GM18858 (cell line): ENCODE measurements around the gene CPED1.
"Not testable (repeated sequence)": the region's sequence is repeated elsewhere in the genome, so short reads cannot be mapped to it uniquely, and the experiment has no call there.

ENCODE experiments used
- ATAC-seq: cut with Tn5 transposase; IDR thresholded peaks from one replicate; pipeline ENCODE4 v1.9.1; 2021; ENCODE audit not compliant: unreplicated experiment

Gene CPED1

DNA sequence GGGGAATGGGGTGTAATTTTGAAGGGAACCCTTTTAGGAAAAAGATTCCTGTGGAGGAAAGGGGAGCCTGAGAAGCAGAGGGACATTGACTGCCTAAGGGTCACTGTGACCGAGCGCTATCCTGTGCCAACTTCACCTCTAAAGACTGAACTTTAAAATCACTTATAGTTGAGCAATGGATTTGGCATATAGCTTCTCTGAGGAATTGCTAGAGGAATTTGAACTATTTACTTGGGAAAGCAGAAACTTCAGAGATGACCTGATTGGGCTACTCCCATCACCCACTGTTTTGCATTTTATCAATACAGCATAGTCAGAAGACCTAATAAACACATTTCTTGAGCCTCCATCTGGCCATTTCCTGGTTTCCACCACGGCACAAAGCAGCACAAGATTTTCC lies 316.6 kb downstream of the CPED1 start:
- no peak for ATAC-seq

DNA sequence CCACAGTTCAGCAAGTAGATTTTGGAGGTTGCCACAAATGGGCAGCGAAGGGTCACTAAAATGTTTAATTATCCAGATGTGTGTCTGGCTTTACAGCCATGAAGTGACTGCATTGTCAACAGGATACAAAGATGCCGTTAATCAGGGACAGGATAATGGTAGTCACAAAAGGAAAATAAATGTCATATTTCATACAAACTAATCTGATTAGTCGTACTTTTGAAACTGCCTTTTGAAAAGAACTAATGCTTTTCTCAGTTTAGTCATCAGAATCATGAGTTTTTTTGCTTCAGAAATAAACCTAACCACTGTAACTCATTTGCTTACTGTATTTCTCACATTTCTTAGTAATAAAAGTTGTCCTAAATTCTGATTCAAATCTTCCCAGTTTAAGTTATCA lies 318.1 kb downstream of the CPED1 start:
- no peak for ATAC-seq

- ATAC-seq: no peak
Observed at GRCh38 chr7:121307021-121307574, 318.6 kb downstream of the CPED1 start.

GRCh38 chr7:121313220-121313792 lies 324.8 kb downstream of the CPED1 start:
- ATAC-seq: no peak

- peak; percentile 94 for ATAC-seq
Observed at GRCh38 chr7:121313793-121314676, 325.5 kb downstream of the CPED1 start.

DNA sequence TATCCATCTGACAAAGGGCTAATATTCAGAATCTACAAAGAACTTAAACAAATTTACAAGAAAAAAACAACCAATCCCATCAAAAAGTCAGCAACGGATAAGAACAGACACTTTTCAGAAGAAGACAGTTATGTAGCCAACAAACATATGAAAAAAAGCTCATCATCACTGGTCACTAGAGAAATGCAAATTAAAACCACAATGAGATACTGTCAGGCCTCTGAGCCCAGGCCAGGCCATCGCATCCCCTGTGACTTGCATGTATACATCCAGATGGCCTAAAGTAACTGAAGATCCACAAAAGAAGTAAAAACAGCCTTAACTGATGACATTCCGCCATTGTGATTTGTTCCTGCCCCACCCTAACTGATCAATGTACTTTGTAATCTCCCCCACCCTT lies 326.7 kb downstream of the CPED1 start:
- not testable (repeated sequence) for ATAC-seq

- ATAC-seq: no peak
Observed at GRCh38 chr7:121322460-121322859, 333.9 kb downstream of the CPED1 start.

DNA sequence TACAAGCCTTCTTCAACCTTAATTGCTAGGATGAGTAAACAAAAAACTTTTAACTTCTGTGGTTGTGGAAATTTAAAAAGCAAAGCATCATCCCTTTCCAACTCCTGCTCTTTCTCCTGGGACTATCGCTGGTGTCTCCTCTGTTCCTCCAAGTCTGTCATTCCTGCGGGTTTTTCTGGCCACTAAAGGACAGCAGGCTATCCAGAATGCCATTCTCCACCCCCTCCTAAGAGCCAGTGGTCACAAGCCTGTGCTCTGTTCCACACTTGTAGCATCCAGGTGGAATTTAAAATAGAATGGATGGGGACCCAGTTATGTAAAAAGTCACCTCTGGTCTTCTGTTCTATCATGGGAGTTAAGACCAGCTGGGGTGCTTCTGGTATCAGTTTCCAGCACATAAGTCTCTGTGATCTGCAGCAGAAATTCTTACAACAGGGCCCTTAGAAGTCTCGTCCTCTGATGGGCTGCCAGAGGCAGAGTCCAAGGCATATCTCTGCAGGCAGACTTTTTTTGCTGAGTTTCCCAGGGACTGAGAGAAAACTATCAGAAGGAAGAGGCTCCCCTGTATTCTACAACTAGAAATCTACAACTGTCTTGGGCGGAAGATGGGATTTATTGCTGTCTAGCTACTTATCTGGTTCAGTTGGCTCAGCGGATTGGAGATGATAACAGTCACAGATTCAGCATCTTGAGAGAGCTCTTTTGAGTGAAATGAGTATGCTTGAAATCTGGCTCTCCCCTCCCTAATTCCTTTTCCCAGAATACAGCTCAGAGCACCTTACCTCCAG lies 335.2 kb downstream of the CPED1 start:
- ATAC-seq: no peak

DNA sequence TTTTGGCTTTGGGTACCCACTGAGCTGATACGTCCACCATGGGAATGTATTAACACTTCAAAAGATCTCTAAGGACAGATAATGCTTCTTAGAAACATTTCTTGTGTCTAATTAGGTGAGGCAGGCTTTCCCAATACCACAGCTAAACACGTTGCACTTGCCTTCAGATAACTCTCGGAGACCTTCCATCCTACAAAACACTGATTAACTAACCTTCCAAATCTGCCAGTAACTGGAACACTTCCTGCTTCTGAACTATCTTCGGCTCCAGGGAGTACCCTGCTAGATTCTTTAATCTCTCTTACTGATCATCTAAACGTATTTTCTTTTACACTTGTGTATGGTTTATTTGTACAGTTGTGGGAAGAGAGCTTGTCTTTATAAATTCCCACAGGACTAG lies 339.2 kb downstream of the CPED1 start:
- no peak for ATAC-seq

DNA sequence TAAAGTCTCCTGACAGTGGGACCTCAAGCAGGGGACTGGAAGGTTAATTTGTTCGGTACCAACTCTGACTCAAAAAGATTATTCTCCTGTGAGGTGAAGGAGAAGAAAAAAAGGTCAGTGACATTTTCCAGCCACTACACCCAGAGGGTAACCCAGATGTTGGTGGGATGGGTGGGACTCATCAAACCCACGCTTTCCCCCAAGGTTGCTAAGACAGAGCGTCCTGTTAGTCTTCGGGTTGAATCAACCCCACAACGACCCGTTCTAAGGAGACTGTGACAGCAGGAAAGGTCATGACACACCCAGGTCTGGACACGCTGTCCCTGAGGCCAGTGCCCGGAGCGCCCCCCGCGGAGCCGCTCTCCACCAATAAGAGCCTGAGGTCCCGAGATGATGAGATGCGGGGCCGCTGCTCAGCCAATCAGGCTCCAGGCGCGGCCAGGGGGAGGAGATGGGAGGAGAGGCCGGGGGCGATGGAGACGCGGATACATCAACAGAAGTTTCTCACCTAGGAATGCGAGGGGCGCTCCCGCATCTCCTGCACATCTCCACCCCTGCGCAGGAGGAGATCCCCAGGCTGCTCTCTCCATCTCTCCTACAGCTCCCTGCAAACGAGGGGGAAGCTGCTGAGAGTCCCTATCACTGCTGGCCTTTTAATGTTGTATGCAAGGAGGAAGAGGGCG lies 340.1 kb downstream of the CPED1 start, which contains the start of gene WNT16:
Gene WNT16, plus strand, starts transcription at position 493 of the 683 bp plus-strand sequence. CDS start 293 bp downstream, outside the sequence.
- no peak for ATAC-seq

- peak; percentile 42 for ATAC-seq
Observed at GRCh38 chr7:121329191-121330052, 340.9 kb downstream of the CPED1 start.

GRCh38 chr7:121330053-121330833 lies 341.7 kb downstream of the CPED1 start:
- ATAC-seq: peak; percentile 22

- no peak for ATAC-seq
Observed at GRCh38 chr7:121331048-121331447, 342.5 kb downstream of the CPED1 start.

DNA sequence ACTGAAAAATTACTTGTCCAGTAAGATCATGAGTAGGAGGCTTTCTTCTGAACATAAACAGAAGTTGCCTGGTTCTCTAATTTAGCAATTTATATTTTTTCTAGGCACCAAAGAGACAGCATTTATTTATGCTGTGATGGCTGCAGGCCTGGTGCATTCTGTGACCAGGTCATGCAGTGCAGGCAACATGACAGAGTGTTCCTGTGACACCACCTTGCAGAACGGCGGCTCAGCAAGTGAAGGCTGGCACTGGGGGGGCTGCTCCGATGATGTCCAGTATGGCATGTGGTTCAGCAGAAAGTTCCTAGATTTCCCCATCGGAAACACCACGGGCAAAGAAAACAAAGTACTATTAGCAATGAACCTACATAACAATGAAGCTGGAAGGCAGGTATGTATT lies 343.1 kb downstream of the CPED1 start:
- ATAC-seq: no peak

- ATAC-seq: no peak
Observed at GRCh38 chr7:121334376-121334775, 345.9 kb downstream of the CPED1 start.

- no peak for ATAC-seq
Observed at GRCh38 chr7:121334875-121335648, 346.6 kb downstream of the CPED1 start.

GRCh38 chr7:121336579-121336978 lies 348.1 kb downstream of the CPED1 start:
- no peak for ATAC-seq

DNA sequence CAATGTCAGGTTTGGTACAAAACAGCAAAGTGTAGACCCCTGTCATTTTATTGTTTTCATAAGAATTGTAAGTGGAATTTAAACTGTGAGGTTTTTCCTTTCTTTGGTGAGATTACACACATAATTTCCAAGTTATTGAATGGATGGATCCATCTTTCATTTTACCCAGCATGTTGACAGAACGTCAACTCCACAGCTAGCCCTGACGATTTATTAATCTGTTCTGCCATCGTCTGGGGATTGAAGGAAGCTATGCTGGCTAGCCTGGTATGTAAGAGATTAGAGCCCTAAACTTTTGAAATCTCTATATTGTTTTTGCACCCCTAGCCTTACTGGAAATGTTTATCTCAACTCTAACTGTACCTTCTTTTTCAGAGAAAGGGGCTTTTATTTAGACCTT lies 348.9 kb downstream of the CPED1 start:
- ATAC-seq: peak; percentile 76
